Spinal cord (tissue), 10 donors: ENCODE results near the gene HOXD12. TPM values are rescaled to one million over a fixed set of nuclear protein-coding genes. Genes with fewer than 3 reads are reported as not detected.

Experiments
- DNase-seq, 6 donors: peaks; one replicate each; pipeline versions ENCODE4 v3.0.0 to v3.0.0-alpha.2; 2013 to 2015; ENCODE audit warnings: low spot score in 6 of 6, low read depth in 4 of 6
- H3K27ac ChIP-seq: one replicate; pipeline ENCODE4 v1.5.1; 2013; ENCODE audit warnings: low read depth, low read length, control low read depth
- H3K27me3 ChIP-seq: one replicate; pipeline ENCODE4 v1.6.1; 2013; ENCODE audit warnings: low read length; ENCODE audit not compliant: control insufficient read depth, insufficient read depth
- H3K36me3 ChIP-seq: one replicate; pipeline ENCODE4 v1.6.1; 2013; ENCODE audit warnings: low read length; ENCODE audit not compliant: control insufficient read depth, insufficient read depth
- H3K4me1 ChIP-seq: one replicate; pipeline ENCODE4 v1.6.1; 2013; ENCODE audit warnings: low read length; ENCODE audit not compliant: control insufficient read depth, insufficient read depth
- H3K4me3 ChIP-seq: one replicate; pipeline ENCODE4 v1.5.1; 2013; ENCODE audit warnings: low read depth, low read length, control low read depth
- H3K9me3 ChIP-seq: one replicate; pipeline ENCODE4 v1.6.1; 2013; ENCODE audit warnings: low read length; ENCODE audit not compliant: control insufficient read depth, insufficient read depth
- WGBS: methylation state at CpG from one replicate; pipeline ENCODE4 v1.1.5; 2013; ENCODE audit warnings: missing lambda C conversion rate; ENCODE audit not compliant: insufficient coverage; 5-methylcytosine and 5-hydroxymethylcytosine counted together
- polyA plus RNA-seq, 2 donors: library from polyadenylated mRNA; unstranded; fragments of 120-200 nt; gene quantifications; one replicate each; pipeline ENCODE4 v1.2.1, GENCODE V29; 2013; ENCODE audit not compliant: insufficient read length in 2 of 2
- total RNA-seq, 2 donors: library from RNA; depleted of rRNA in 1 of 2; stranded (reverse); fragments of 120-200 nt in 1 of 2; fragments of >200 nt in 1 of 2; gene quantifications; one replicate each; pipeline versions ENCODE4 v1.2.3 to v1.2.4, GENCODE V29; 2013 to 2014
- donor health status: healthy.

Gene HOXD12
- total and polyA plus RNA-seq, 4 donors: not detected

DNA sequence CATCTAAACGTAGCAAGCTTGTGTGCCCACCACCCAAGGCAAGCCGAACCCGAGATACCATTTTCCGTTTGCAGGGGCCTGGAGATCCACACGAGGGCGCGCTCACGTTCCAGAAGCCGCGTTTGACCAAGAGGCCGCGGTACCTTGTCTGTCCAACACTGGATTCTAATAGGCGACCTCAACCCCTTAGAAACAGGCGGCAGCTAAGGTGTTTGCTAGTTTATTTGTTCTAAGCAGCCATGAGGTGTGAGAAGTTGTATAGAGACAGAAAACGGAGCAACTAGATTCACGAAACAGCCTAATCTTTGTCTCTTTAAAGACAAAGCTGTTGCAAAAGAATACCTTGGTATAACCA, 11.7 kb downstream of the HOXD12 start:
- Histone ChIP-seq H3K4me1 (peaks cover 41% of the 10 kb centered on the region), H3K27me3 (peaks cover 97% of the 10 kb centered on the region), H3K9me3 (no peaks in the 10 kb centered on the region), H3K4me3 (peak overlapping the region; percentile 0), H3K27ac (no peak overlapping the region), H3K36me3 (no peaks in the 10 kb centered on the region)
- WGBS: under 1% methylated on average over 14 of the region's 16 CpGs
- peak in 3 of 6 donors; percentile 76 to 92 (median 87) for DNase-seq

DNA sequence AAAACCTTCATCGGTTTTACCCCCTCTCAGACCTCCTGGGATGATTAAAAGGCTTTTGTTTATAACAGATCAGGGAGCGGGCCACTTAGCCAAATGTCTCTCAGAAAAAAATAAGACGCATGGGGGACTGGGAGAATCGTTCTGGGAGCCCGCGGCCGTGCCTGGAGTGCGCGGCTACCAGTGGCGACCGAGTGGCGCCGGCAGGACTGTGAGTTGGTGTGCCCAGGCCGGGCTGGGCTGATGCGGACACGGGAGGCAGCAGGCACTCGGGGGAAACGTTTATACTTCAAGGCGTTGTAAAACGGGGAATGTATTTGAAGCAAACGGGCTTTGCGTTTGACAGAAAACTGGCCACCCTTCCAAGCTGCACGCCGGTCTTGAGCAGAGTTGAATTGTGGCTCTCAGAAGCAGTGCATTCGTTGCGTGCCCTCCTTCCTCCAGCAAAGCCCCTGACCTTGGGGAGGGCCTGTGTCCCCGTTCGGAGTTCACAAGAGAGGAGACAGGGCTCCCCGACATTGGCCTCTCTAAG, 12.3 kb downstream of the HOXD12 start:
- no peaks in the 10 kb centered on the region for H3K36me3 ChIP-seq
- DNase-seq: no peak
- 5% methylated on average over 27 of the region's 29 CpGs for WGBS
- H3K4me1 ChIP-seq: peaks cover 39% of the 10 kb centered on the region
- H3K9me3 ChIP-seq: no peaks in the 10 kb centered on the region
- peaks cover 98% of the 10 kb centered on the region for H3K27me3 ChIP-seq
- H3K4me3 ChIP-seq: peak overlapping the region; percentile 18
- peak overlapping the region; percentile 52 for H3K27ac ChIP-seq

DNA sequence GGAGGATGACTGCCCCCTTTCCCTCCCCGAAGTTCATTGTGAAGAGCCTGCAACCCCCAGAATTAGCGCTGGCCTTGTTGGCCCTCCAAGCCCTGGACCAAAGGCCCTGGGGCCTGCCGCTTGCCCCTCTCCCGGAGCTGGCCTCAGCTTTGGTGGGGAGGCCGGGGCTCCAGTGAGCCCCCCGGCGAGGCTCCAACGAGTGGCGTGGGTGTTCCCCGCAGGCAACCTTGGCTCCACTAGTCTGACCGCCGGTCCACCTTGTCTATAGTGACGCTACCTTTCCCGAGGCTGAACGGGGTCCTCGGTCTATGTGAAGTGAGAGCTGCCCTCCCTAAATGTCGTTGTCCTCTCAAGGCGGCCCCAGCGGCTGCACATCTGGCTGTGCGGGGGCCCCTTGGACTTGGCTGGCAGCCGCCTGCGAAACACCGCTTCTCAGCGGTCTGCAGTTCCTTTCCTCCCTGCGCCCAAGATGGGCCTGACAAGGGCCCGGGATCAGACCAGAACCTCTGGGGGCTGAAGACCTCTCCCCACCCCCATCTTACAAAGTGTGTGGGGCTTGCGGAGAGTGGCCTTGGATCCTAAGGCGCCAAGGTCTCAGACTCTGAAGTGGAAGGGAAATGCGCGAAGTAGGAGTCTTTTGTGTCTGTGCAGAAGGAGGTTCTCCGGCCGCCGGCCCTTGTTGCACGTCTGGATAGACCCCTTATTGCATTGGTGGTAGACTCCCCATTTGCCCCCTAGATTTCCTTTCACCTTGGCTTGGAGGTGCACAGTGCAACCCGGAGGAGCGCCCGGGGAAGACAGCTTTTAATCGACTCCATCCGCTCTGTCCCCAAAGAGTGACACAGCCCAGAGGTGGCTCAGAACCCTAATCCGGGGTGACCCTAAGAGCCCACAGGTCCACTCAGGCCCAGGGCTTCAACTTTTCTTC, 13.0 kb downstream of the HOXD12 start:
- no peak for DNase-seq
- no peaks in the 10 kb centered on the region for H3K36me3 ChIP-seq
- WGBS: 7% methylated on average over 36 of the region's 40 CpGs
- H3K27me3 ChIP-seq: peaks cover 100% of the 10 kb centered on the region
- no peaks in the 10 kb centered on the region for H3K9me3 ChIP-seq
- H3K4me1 ChIP-seq: peaks cover 40% of the 10 kb centered on the region
- peak overlapping the region; percentile 52 for H3K27ac ChIP-seq
- H3K4me3 ChIP-seq: peak overlapping the region; percentile 18

DNA sequence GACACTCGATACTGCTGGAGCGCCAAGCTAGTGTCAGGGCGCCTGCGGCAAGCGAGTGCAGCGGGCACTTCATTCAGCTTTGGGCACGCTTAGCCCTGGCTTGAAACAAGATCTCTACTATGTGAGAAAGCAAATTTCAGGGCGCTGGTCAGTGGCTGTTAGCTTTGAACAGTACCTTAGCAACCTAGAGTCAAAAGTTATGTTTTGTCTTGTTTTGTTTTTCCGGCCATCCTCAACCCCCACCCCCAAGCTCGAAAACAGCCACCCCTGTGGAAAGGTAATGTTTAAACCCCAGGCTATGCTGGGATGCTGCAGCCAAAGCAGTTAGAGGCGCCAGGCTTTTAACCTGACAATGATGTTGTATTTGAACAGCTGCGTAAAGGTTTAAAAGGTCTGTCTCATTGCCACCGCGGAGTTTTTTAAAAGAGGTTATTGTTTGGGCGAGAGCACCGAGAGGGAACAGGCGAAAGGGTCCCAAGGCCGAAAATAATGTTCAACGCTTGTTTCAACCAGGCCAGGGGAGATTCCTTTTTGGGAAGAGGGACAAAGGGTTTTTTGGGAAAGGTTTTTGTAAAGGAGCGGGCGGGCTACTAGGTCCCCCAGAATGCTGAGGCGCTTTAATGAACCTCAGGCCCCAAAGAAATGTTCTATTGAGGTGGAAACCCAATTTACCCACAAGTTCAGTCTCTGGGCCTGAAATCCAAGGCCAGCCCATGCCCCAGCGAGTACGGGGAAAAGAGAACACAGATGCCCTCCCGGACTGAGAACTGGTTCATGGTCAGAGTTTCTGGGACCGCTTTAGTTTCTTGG, 14.7 kb downstream of the HOXD12 start:
- 12% methylated on average over 23 of the region's 26 CpGs for WGBS
- H3K9me3 ChIP-seq: no peaks in the 10 kb centered on the region
- peaks cover 99% of the 10 kb centered on the region for H3K27me3 ChIP-seq
- H3K4me3 ChIP-seq: peak overlapping the region; percentile 27
- peaks cover 39% of the 10 kb centered on the region for H3K4me1 ChIP-seq
- peak in 1 of 6 donors; percentile 22 for DNase-seq
- no peaks in the 10 kb centered on the region for H3K36me3 ChIP-seq
- H3K27ac ChIP-seq: peak overlapping the region; percentile 73

DNA sequence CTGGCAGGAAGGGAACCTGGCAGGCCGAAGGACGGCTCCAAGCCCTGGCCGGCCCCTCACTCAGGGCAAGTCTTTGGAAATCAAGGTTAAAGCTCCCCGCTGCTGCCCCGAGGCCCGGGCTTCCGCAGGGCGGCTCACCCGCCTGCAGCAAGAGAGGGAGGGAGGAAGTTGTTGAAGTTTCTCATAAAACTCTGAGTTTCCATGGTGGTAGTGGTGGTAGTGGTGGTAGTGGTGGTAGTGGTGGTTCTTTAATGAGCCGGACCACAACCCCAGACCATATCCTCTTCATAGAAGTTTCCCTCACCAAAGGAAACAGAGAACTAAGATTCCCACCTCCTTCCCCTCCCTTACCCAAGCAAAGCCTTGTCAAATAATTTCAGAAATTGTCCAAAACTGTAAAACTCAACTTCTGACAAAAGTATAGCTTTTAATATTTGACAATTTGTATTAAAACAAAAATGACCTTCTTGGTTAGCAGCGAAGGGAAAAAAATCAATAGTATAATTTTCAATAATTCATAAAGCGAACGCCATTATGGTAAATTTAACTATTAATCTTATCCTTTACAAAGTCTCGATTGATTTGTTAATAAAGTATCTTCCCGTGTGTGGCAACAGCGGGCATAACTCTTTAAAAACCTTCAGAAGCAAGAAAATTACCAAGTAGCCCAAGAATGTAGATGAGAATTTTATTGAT, 15.5 kb downstream of the HOXD12 start:
- WGBS: 1% methylated on average over 5 of the region's 16 CpGs
- peak in 1 of 6 donors; percentile 53 for DNase-seq
- no peaks in the 10 kb centered on the region for H3K36me3 ChIP-seq
- peak overlapping the region; percentile 80 for H3K27ac ChIP-seq
- H3K9me3 ChIP-seq: no peaks in the 10 kb centered on the region
- H3K4me1 ChIP-seq: peaks cover 39% of the 10 kb centered on the region
- H3K4me3 ChIP-seq: no peak overlapping the region
- H3K27me3 ChIP-seq: peaks cover 99% of the 10 kb centered on the region

DNA sequence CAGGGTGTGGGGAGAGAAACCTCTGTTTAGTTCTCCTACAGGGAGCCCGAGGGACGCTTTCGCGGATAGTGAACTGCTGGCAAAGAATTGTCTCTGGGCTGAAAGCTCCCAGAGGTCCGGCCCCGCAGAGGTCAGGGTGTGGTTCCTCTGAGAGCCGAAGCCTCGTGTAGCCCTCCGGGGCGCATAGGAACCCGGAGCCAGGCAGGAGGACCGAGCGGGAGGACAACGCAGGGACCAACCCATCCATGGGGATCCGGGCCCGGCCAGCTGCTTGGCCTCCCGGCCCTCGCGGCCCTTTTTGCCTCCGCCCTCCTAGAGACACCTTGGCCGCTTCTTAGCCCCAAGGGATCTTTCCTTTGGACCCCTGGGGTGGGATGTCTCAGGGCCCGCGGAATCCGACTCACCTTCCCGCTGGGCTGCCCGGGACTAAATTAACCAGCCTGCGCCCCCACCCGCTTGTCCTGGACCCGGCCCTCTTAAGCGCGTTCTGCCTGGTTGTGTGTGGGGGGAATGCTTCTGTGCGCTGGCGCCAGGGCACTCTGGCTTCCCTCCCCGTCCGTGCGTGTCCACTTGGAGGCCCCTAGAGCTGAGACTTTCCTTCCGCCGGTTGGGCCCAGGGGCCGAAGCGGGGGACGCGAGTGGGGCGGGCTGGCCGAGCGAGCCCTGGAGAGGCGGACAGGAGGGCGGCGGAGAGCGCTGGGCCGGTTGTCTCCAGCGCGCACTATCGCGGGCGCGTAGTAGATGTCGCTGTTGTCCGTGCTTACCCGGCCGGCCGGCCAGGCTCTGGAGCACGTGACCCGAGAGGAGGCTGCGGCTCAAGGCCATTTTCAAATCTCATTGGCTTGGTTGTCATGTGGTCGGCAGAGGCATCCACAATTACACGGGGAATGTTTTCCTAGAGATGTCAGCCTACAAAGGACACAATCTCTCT, 16.6 kb downstream of the HOXD12 start, which contains the start of gene HOXD10:
TSS of gene HOXD10 (plus strand) at position 896 of the 931 bp plus-strand sequence. CDS start 56 bp downstream, outside the sequence.
- Histone ChIP-seq H3K4me1 (peaks cover 39% of the 10 kb centered on the region), H3K4me3 (peak within 1 kb of the TSS; percentile 35), H3K27ac (peak within 1 kb of the TSS; percentile 80), H3K9me3 (no peaks in the 10 kb centered on the region), H3K27me3 (peaks cover 99% of the 10 kb centered on the region), H3K36me3 (no peaks in the 10 kb centered on the region)
- 3% methylated on average over 64 of the region's 66 CpGs for WGBS
- peak in 1 of 6 donors; percentile 62 for DNase-seq

DNA sequence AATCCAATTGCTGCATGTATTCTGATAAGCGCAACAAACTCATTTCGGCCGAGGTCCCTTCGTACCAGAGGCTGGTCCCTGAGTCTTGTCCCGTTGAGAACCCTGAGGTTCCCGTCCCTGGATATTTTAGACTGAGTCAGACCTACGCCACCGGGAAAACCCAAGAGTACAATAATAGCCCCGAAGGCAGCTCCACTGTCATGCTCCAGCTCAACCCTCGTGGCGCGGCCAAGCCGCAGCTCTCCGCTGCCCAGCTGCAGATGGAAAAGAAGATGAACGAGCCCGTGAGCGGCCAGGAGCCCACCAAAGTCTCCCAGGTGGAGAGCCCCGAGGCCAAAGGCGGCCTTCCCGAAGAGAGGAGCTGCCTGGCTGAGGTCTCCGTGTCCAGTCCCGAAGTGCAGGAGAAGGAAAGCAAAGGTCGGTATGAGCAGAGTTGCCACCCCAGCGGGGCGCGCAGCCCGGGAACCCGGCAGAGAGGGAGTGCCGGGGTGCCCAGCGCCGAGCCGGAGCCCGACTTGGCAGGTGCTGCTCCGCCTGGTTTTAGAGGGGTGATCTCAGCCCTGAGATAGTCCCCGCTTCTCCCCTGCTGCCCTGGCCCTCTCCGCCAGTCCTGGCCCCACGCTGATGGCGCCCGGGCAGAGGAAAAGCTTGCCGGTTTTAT, 17.7 kb downstream of the HOXD12 start:
- Histone ChIP-seq H3K27ac (peak overlapping the region; percentile 57), H3K27me3 (peaks cover 99% of the 10 kb centered on the region), H3K4me3 (peak overlapping the region; percentile 35), H3K9me3 (no peaks in the 10 kb centered on the region), H3K4me1 (peaks cover 39% of the 10 kb centered on the region), H3K36me3 (no peaks in the 10 kb centered on the region)
- no peak for DNase-seq
- 17% methylated on average over 40 of the region's 40 CpGs for WGBS

DNA sequence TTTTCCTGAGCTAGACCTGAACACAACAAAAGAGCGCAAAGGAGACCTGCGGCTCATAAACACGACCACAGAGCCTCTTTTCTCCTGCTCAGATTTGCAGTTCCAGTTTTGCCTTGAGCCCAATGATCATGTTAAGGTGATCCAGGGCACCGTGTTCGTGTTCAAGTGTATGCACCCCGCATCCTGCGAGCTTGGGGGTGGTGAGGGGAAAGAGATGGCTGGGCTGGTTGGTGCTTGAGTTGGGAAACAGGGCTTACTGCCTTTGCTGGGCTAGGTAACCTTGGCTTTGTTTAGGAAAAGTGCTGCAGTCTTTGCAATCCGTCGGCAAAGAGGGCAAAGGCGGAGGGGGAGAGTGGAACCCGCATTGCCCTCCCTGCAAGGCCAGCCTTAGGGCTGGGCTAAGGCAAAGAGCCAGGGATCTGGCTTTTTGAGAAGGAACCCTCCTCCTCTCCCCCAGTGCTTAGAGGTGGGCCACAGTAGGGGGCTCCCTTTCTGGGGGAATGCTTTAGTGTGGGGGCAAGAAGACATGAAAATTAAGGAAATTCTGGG, 18.3 kb downstream of the HOXD12 start:
- peak overlapping the region; percentile 57 for H3K27ac ChIP-seq
- H3K9me3 ChIP-seq: no peaks in the 10 kb centered on the region
- peaks cover 36% of the 10 kb centered on the region for H3K4me1 ChIP-seq
- H3K4me3 ChIP-seq: peak overlapping the region; percentile 35
- peaks cover 97% of the 10 kb centered on the region for H3K27me3 ChIP-seq
- 6% methylated on average over 9 of the region's 11 CpGs for WGBS
- DNase-seq: peak in 1 of 6 donors; percentile 14
- H3K36me3 ChIP-seq: no peaks in the 10 kb centered on the region
